Mammary epithelial cell (primary cell): ENCODE results near the gene NPIPB2.

Experiments used
- CTCF ChIP-seq, 2 donors: IDR thresholded peaks in 1 of 2; conservative IDR thresholded peaks in 1 of 2; 2 replicates each; pipeline ENCODE4 v1.5.1; 2011 to 2012; ENCODE audit warnings: inconsistent platforms in 2 of 2, low read length in 2 of 2, mild to moderate bottlenecking in 2 of 2, control low read depth in 1 of 2, low read depth in 1 of 2; ENCODE audit not compliant: insufficient read depth in 1 of 2; ENCODE audit errors: extremely low read depth in 1 of 2
- EZH2 ChIP-seq: IDR thresholded peaks from 2 replicates; pipeline ENCODE4 v1.6.1; 2012; ENCODE audit warnings: low read length, inconsistent platforms, borderline replicate concordance

DNA sequence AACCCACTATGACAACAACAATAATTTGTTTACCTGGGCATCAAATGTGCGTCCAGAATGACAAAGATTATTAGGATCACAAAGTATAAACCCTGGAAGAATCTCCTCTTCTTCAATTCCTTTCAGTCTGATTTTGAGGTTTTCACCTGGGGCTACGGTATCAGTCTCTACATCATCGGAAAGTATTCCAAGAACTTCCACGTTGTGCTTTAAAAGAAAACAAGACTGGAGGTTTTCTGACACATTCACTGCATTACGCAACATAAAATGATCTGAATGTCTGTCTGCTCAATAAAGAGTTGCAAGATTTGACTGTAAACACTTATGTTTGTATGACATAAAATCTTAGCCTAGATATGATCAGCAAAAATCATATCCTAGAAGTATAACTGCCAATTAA is 64.5 kb downstream of the NPIPB2 start:
- TF ChIP-seq CTCF (conservative IDR thresholded peaks at IDR 0.05 in 1 of 2, IDR thresholded peaks at IDR 0.05 in 1 of 2; ENCODE audit: extremely low read depth in 1 of 2, insufficient read depth in 1 of 2, low read depth in 1 of 2, low read length in 2 of 2) (no peak), EZH2 (no peak)
